KMS-11 (cell line): ENCODE measurements around the gene CFAP69.

ENCODE experiments used
- H2AFZ ChIP-seq: fragments of 200-600 bp; sonication (generic); 2 replicates; pipeline ENCODE4 v1.6.1; 2016; ENCODE audit warnings: antibody characterized with exemption, mixed run types, low read depth
- H3K27ac ChIP-seq: fragments of 200-600 bp; sonication (generic); 2 replicates; pipeline ENCODE4 v1.6.1; 2016; ENCODE audit warnings: mild to moderate bottlenecking, mixed run types
- H3K27me3 ChIP-seq: fragments of 200-600 bp; sonication (generic); 2 replicates; pipeline ENCODE4 v1.6.1; 2017; ENCODE audit warnings: mild to moderate bottlenecking, low read depth, mixed run types, moderate library complexity; ENCODE audit not compliant: insufficient read depth
- H3K36me3 ChIP-seq: fragments of 200-600 bp; sonication (generic); 2 replicates; pipeline ENCODE4 v1.6.1; 2017; ENCODE audit warnings: mild to moderate bottlenecking, mixed run types; ENCODE audit not compliant: insufficient read depth
- H3K4me1 ChIP-seq: fragments of 200-600 bp; sonication (generic); 2 replicates; pipeline ENCODE4 v1.6.1; 2016; ENCODE audit warnings: mild to moderate bottlenecking, low read depth, mixed run types; ENCODE audit not compliant: poor library complexity, severe bottlenecking
- H3K4me2 ChIP-seq: fragments of 200-600 bp; sonication (generic); 2 replicates; pipeline ENCODE4 v1.7.0; 2016; ENCODE audit warnings: mild to moderate bottlenecking, mixed run types
- H3K4me3 ChIP-seq: fragments of 200-600 bp; sonication (generic); IDR thresholded peaks from 2 replicates; pipeline ENCODE4 v1.6.1; 2017; ENCODE audit warnings: low read depth, low read length, mixed read lengths; ENCODE audit not compliant: insufficient read depth
- H3K79me2 ChIP-seq: fragments of 200-600 bp; sonication (generic); 2 replicates; pipeline ENCODE4 v1.6.1; 2016; ENCODE audit warnings: low read depth, mixed run types; ENCODE audit not compliant: insufficient read depth
- H3K9ac ChIP-seq: fragments of 200-600 bp; sonication (generic); 2 replicates; pipeline ENCODE4 v1.6.1; 2016; ENCODE audit warnings: mild to moderate bottlenecking, mixed run types
- H4K20me1 ChIP-seq: fragments of 200-600 bp; sonication (generic); 2 replicates; pipeline ENCODE4 v1.6.1; 2016; ENCODE audit warnings: mild to moderate bottlenecking, mixed run types; ENCODE audit not compliant: insufficient read depth
- CTCF ChIP-seq: fragments of 200-600 bp; sonication (generic); conservative IDR thresholded peaks from 2 replicates; pipeline ENCODE4 v1.6.1; 2017; ENCODE audit warnings: low read depth, mild to moderate bottlenecking, antibody characterized with exemption, low read length, moderate library complexity, mixed read lengths

CFAP69 gene

GRCh38 chr7:90244909-90245851, at the start of gene CFAP69:
CFAP69 (plus strand) TSS chr7:90245174; CDS start chr7:90245425, 251 bp downstream.
- Histone ChIP-seq H3K79me2 (no peaks in the 10 kb centered on the region), H3K4me3 (peak within 1 kb of the TSS; percentile 43), H3K9ac (peak within 1 kb of the TSS; percentile 67), H3K4me1 (peaks cover 16% of the 10 kb centered on the region), H3K27me3 (no peaks in the 10 kb centered on the region), H3K27ac (peak within 1 kb of the TSS; percentile 43; the same call in 1 of the 2 replicates), H3K4me2 (peak within 1 kb of the TSS; percentile 56), H2AFZ (peak within 1 kb of the TSS; percentile 90), H4K20me1 (no peaks in the 10 kb centered on the region), H3K36me3 (no peaks in the 10 kb centered on the region)
- no peak for TF ChIP-seq CTCF

- no peak overlapping the region for H3K27ac ChIP-seq
- no peak overlapping the region for H2AFZ ChIP-seq
- no peak for TF ChIP-seq CTCF
- H3K4me2 ChIP-seq: no peak overlapping the region
- peaks cover 4% of the 10 kb centered on the region for H3K4me1 ChIP-seq
- no peaks in the 10 kb centered on the region for H4K20me1 ChIP-seq
- H3K9ac ChIP-seq: no peak overlapping the region
- no peak overlapping the region for H3K4me3 ChIP-seq
- no peaks in the 10 kb centered on the region for H3K79me2 ChIP-seq
- no peaks in the 10 kb centered on the region; the same call in 1 of the 2 replicates for H3K36me3 ChIP-seq
- no peaks in the 10 kb centered on the region for H3K27me3 ChIP-seq
Measured at GRCh38 chr7:90201500-90202195, 43.3 kb upstream of the CFAP69 start.

- H4K20me1 ChIP-seq: no peaks in the 10 kb centered on the region
- H3K4me1 ChIP-seq: no peaks in the 10 kb centered on the region
- H3K9ac ChIP-seq: no peak overlapping the region
- no peak overlapping the region for H3K4me3 ChIP-seq
- no peak overlapping the region for H2AFZ ChIP-seq
- H3K36me3 ChIP-seq: no peaks in the 10 kb centered on the region
- H3K27ac ChIP-seq: no peak overlapping the region
- no peak overlapping the region for H3K4me2 ChIP-seq
- H3K27me3 ChIP-seq: no peaks in the 10 kb centered on the region
- TF ChIP-seq CTCF: no peak
- no peaks in the 10 kb centered on the region for H3K79me2 ChIP-seq
Measured at GRCh38 chr7:90207956-90208355, 37.0 kb upstream of the CFAP69 start.

- no peaks in the 10 kb centered on the region for H3K79me2 ChIP-seq
- no peak overlapping the region for H3K4me3 ChIP-seq
- H2AFZ ChIP-seq: no peak overlapping the region
- no peak overlapping the region for H3K27ac ChIP-seq
- H3K27me3 ChIP-seq: no peaks in the 10 kb centered on the region
- no peaks in the 10 kb centered on the region for H4K20me1 ChIP-seq
- TF ChIP-seq CTCF: no peak
- H3K9ac ChIP-seq: no peak overlapping the region
- H3K4me1 ChIP-seq: no peaks in the 10 kb centered on the region
- no peak overlapping the region for H3K4me2 ChIP-seq
- no peaks in the 10 kb centered on the region for H3K36me3 ChIP-seq
Measured at GRCh38 chr7:90209776-90210175, 35.2 kb upstream of the CFAP69 start.
